ENCODE results near the gene PSIP1.
"Not testable (repeated sequence)": the region's sequence is repeated elsewhere in the genome, so short reads cannot be mapped to it uniquely, and the experiment has no call there.

Gene PSIP1

DNA sequence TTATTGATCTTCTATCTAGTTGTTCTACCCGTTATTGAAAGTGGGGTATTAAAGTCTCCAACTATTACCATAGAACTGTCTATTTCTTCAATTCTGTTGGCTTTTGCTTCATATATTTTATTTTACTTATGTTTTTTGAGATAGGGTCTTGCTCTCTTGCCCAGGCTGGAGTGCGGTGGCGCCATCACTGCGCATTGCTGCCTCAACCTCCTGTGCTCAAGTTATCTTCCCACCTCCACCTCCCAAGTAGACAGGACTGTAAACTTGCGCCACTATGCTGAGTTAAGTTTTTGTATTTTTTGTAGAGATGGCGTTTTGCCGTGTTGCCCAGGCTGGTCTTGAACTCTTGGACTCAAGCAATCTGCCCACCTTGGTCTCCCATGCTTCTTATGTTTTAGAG lies 71.9 kb downstream of the PSIP1 start:
- H3K4me3 ChIP-seq (replicated peaks in 1 of 2; ENCODE audit: low read depth in 2 of 2, low read length in 2 of 2) = no peak overlapping the region
- DNase-seq (ENCODE audit: low read depth in 2 of 2) = no peak
- TF ChIP-seq, protein P1, sequence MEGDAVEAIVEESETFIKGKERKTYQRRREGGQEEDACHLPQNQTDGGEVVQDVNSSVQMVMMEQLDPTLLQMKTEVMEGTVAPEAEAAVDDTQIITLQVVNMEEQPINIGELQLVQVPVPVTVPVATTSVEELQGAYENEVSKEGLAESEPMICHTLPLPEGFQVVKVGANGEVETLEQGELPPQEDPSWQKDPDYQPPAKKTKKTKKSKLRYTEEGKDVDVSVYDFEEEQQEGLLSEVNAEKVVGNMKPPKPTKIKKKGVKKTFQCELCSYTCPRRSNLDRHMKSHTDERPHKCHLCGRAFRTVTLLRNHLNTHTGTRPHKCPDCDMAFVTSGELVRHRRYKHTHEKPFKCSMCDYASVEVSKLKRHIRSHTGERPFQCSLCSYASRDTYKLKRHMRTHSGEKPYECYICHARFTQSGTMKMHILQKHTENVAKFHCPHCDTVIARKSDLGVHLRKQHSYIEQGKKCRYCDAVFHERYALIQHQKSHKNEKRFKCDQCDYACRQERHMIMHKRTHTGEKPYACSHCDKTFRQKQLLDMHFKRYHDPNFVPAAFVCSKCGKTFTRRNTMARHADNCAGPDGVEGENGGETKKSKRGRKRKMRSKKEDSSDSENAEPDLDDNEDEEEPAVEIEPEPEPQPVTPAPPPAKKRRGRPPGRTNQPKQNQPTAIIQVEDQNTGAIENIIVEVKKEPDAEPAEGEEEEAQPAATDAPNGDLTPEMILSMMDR (IDR thresholded peaks at IDR 0.05; ENCODE audit: low read depth, low read length) = no peak

DNA sequence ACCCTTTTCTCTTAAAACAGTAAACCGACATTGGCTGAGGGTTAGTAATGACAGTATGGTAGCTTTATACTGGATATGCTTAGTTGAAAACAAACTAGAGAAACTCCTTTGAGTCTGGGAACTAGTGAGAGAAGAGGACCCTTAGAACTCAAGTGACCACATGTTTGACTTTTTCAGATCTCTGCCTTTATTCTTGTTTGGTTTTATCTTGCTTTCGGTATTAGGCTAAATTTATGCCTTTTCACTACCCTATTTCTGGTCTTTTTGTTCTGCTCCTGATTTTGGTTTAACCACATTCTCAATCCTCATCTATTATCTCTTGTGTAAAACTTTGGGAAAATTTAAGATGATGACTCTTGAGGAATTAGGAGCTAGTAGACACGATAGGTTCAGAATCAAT lies 77.1 kb downstream of the PSIP1 start:
- no peak for DNase-seq (ENCODE audit: low read depth in 2 of 2)
- no peak overlapping the region for H3K4me3 ChIP-seq (replicated peaks in 1 of 2; ENCODE audit: low read depth in 2 of 2, low read length in 2 of 2)
- TF ChIP-seq, protein P1 (IDR thresholded peaks at IDR 0.05; ENCODE audit: low read depth, low read length) = no peak

DNA sequence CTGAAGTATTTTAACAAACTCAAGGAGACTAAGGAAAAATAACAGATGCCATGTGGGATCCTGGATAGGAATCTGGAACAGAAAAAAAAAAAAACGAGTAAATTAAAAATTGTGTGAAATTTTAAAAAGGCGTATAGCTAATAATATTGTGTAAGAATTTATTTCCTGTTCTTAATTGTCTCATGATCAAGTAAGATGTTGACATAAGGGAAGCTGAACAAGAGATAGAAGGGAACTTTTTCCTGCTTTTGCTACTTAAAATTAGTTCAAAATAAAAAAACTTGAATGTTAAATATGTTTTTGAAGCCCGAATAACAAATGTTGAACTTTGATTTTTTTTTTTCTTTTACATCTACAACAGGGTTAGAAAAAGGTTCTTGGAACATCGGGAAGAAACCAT lies 77.6 kb downstream of the PSIP1 start:
- DNase-seq (ENCODE audit: low read depth in 2 of 2) = no peak
- no peak overlapping the region for H3K4me3 ChIP-seq (replicated peaks in 1 of 2; ENCODE audit: low read depth in 2 of 2, low read length in 2 of 2)
- TF ChIP-seq, protein P1 (IDR thresholded peaks at IDR 0.05; ENCODE audit: low read depth, low read length) = no peak

GRCh38 chr9:15430920-15431844 lies 79.6 kb downstream of the PSIP1 start:
- no peak overlapping the region for H3K4me3 ChIP-seq (replicated peaks in 1 of 2; ENCODE audit: low read depth in 2 of 2, low read length in 2 of 2)
- DNase-seq (ENCODE audit: low read depth in 2 of 2) = no peak
- TF ChIP-seq, protein P1 (IDR thresholded peaks at IDR 0.05; ENCODE audit: low read depth, low read length) = no peak

DNA sequence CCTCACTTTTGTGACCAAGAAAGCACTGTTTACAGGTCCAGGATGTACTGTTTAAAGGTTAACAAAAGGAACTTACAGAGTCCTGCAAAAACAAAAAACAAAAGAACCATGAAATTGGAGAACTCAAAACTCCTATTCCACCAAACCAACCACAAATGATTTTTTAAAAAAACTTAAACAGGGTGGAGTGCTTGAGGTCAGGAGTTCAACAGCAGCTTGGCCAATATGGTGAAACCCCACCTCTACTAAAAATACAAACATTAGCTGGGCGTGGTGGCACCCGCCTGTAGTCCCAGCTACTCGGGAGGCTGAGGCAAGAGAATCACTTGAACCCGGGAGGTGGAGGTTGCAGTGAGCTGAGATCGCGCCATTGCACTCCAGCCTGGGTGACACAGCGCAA lies 83.1 kb downstream of the PSIP1 start:
- not testable (repeated sequence) for H3K4me3 ChIP-seq (replicated peaks in 1 of 2; ENCODE audit: low read depth in 2 of 2, low read length in 2 of 2); DNase-seq (ENCODE audit: low read depth in 2 of 2)

DNA sequence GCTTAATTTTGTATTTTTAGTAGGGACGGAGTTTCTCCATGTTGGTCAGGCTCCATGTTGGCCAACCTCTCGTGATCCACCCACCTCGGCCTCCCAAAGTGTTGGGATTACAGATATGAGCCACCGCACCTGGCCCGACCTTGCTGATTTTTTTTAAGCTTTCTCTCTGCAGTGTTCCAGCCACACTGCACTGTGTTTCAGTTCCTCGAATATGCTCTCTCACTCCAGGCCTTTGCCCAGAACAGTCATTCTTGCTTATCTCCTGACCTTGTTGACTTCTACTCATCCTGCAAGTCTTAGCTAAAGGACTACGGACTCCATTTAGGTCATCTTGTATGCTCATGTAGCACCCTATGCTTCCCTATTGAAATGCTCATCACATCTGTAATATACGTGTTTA lies 84.8 kb downstream of the PSIP1 start:
- TF ChIP-seq, protein P1 (IDR thresholded peaks at IDR 0.05; ENCODE audit: low read depth, low read length) = no peak
- H3K4me3 ChIP-seq (replicated peaks in 1 of 2; ENCODE audit: low read depth in 2 of 2, low read length in 2 of 2) = no peak overlapping the region
- no peak for DNase-seq (ENCODE audit: low read depth in 2 of 2)

- peak overlapping the region; percentile 95 to 99 for H3K4me3 ChIP-seq (replicated peaks in 1 of 2; ENCODE audit: low read depth in 2 of 2, low read length in 2 of 2)
- TF ChIP-seq, protein P1 (IDR thresholded peaks at IDR 0.05; ENCODE audit: low read depth, low read length) = peak; percentile 7
- DNase-seq (ENCODE audit: low read depth in 2 of 2) = peak; percentile 45 to 57
These were observed 87.4 kb downstream of the PSIP1 start for GRCh38 chr9:15423231-15423985.
